HG03066 (cell line): ENCODE measurements around the gene FASTKD1.

Source experiments
- ATAC-seq: cut with Tn5 transposase; IDR thresholded peaks from one replicate; pipeline ENCODE4 v1.9.1; 2021; ENCODE audit warnings: low read depth; ENCODE audit not compliant: unreplicated experiment

The FASTKD1 gene

GRCh38 chr2:169509955-169510354 lies 63.7 kb downstream of the FASTKD1 start:
- ATAC-seq = no peak

- no peak for ATAC-seq
Observed at GRCh38 chr2:169509298-169509885, 64.3 kb downstream of the FASTKD1 start, which contains the start of gene KLHL41. Gene KLHL41 (plus strand): TSS chr2:169509702. CDS start chr2:169509779, 77 bp downstream.

- ATAC-seq = no peak
Observed at GRCh38 chr2:169507698-169508097, 66.0 kb downstream of the FASTKD1 start.

- ATAC-seq = no peak
Observed at GRCh38 chr2:169504651-169505050, 69.0 kb downstream of the FASTKD1 start.

GRCh38 chr2:169495310-169495928 lies 78.2 kb downstream of the FASTKD1 start:
- no peak for ATAC-seq

- ATAC-seq = no peak
Observed at GRCh38 chr2:169493360-169493759, 80.3 kb downstream of the FASTKD1 start.

GRCh38 chr2:169491378-169491777 lies 82.3 kb downstream of the FASTKD1 start:
- ATAC-seq = no peak

- no peak for ATAC-seq
Observed at GRCh38 chr2:169490834-169491233, 82.8 kb downstream of the FASTKD1 start.

- ATAC-seq = no peak
Observed at GRCh38 chr2:169486487-169486886, 87.2 kb downstream of the FASTKD1 start.

GRCh38 chr2:169485650-169486138 lies 88.0 kb downstream of the FASTKD1 start:
- no peak for ATAC-seq

GRCh38 chr2:169480079-169480465 lies 93.6 kb downstream of the FASTKD1 start:
- ATAC-seq = no peak
